Neural crest cell (in vitro differentiated cells): ENCODE data around the gene CEBPA. TPM values are rescaled to one million over a fixed set of nuclear protein-coding genes. Genes with fewer than 3 reads are reported as not detected.

Source experiments
- DNase-seq: peaks from one replicate; pipeline ENCODE4 v3.0.0; 2021; ENCODE audit warnings: low read depth, mixed read lengths, low spot score
- H3K27ac Mint-ChIP-seq: one replicate; pipeline ENCODE4 v1.8.0; 2021; ENCODE audit warnings: mild to moderate bottlenecking, mixed read lengths; ENCODE audit not compliant: unreplicated experiment
- H3K27me3 Mint-ChIP-seq: 2 replicates; pipeline ENCODE4 v1.8.0; 2021; ENCODE audit warnings: low read depth, mild to moderate bottlenecking, mixed read lengths
- H3K36me3 Mint-ChIP-seq: 2 replicates; pipeline ENCODE4 v1.8.0; 2021; ENCODE audit warnings: low read depth, mild to moderate bottlenecking, mixed read lengths
- H3K4me1 Mint-ChIP-seq: 2 replicates; pipeline ENCODE4 v1.8.0; 2021; ENCODE audit warnings: mixed read lengths
- H3K4me3 Mint-ChIP-seq: one replicate; pipeline ENCODE4 v1.8.0; 2021; ENCODE audit warnings: mild to moderate bottlenecking, mixed read lengths
- H3K9me3 Mint-ChIP-seq: 2 replicates; pipeline ENCODE4 v1.8.0; 2021; ENCODE audit warnings: mixed read lengths
- CTCF ChIP-seq: fragments of 200-600 bp; sonication (generic); conservative IDR thresholded peaks from 2 replicates; pipeline ENCODE4 v1.5.0; 2021; ENCODE audit warnings: antibody characterized with exemption, mild to moderate bottlenecking
- total RNA-seq: library from RNA; stranded (reverse); gene quantifications from 2 replicates; pipeline ENCODE4 v1.2.1, GENCODE V29; 2021

Gene CEBPA
- total RNA-seq, 1 donor from 2014 or later: 1.7 TPM

GRCh38 chr19:33269016-33269415, 33.3 kb downstream of the CEBPA start:
- Mint-ChIP-seq H3K27ac (no peak overlapping the region), H3K36me3 (no peaks in the 10 kb centered on the region), H3K27me3 (no peaks in the 10 kb centered on the region), H3K4me1 (peaks cover 8% of the 10 kb centered on the region), H3K4me3 (no peak overlapping the region), H3K9me3 (no peaks in the 10 kb centered on the region)
- DNase-seq: no peak
- no peak for TF ChIP-seq CTCF

GRCh38 chr19:33268162-33268991, 34.0 kb downstream of the CEBPA start:
- no peak for TF ChIP-seq CTCF
- peaks cover 6% of the 10 kb centered on the region for H3K4me1 Mint-ChIP-seq
- no peaks in the 10 kb centered on the region for H3K27me3 Mint-ChIP-seq
- H3K27ac Mint-ChIP-seq: no peak overlapping the region
- H3K4me3 Mint-ChIP-seq: no peak overlapping the region
- no peaks in the 10 kb centered on the region for H3K9me3 Mint-ChIP-seq
- no peak for DNase-seq
- no peaks in the 10 kb centered on the region for H3K36me3 Mint-ChIP-seq

- no peaks in the 10 kb centered on the region for H3K9me3 Mint-ChIP-seq
- no peak for DNase-seq
- no peaks in the 10 kb centered on the region for H3K36me3 Mint-ChIP-seq
- no peak overlapping the region for H3K4me3 Mint-ChIP-seq
- TF ChIP-seq CTCF: no peak
- H3K4me1 Mint-ChIP-seq: no peaks in the 10 kb centered on the region
- no peak overlapping the region for H3K27ac Mint-ChIP-seq
- no peaks in the 10 kb centered on the region for H3K27me3 Mint-ChIP-seq
Observed at GRCh38 chr19:33267706-33268105, 34.6 kb downstream of the CEBPA start.

GRCh38 chr19:33266974-33267484, 35.3 kb downstream of the CEBPA start:
- Mint-ChIP-seq H3K27me3 (no peaks in the 10 kb centered on the region), H3K36me3 (no peaks in the 10 kb centered on the region), H3K27ac (no peak overlapping the region), H3K9me3 (no peaks in the 10 kb centered on the region), H3K4me3 (no peak overlapping the region), H3K4me1 (no peaks in the 10 kb centered on the region)
- DNase-seq: no peak
- no peak for TF ChIP-seq CTCF

GRCh38 chr19:33264881-33265445, 37.4 kb downstream of the CEBPA start:
- Mint-ChIP-seq H3K27me3 (no peaks in the 10 kb centered on the region), H3K9me3 (no peaks in the 10 kb centered on the region), H3K36me3 (no peaks in the 10 kb centered on the region), H3K27ac (no peak overlapping the region), H3K4me3 (no peak overlapping the region), H3K4me1 (no peaks in the 10 kb centered on the region)
- DNase-seq: no peak
- TF ChIP-seq CTCF: no peak
